NCI-H2227 (cell line): ENCODE measurements around the gene RASGRF1.
"Not testable (repeated sequence)": the region's sequence is repeated elsewhere in the genome, so short reads cannot be mapped to it uniquely, and the experiment has no call there.

ENCODE experiments used
- DNase-seq: peaks from one replicate; lab custom pipeline; 2025; ENCODE audit not compliant: unreplicated experiment; lab: John Stamatoyannopoulos, UW

Gene RASGRF1

DNA sequence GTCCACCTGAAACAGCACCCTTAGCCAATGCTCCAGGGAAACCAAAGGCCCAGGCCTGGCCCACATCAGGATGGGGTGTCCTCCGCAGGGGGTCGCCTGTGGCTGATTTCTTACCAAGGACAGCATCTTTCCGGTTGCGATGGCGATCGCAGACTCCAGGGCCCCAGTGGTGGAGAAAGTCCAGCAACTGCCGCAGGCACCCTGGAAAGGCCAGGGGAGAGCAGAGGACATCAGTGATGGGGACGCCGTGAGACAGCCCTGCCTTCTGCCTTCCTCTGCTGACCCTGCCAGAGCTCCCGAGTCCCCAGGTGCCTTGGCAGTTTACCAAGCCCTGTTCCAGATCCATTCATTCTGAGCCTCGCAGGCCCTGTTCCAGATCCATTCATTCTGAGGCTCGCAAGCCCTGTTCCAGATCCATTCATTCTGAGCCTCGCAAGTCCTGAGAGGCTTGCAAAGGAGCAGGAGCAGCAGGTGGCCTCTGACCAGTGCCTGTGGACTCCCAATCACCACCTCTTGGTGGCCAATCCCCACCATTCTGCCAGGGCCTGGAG is 158.2 kb downstream of the RASGRF1 start:
- no peak for DNase-seq

DNA sequence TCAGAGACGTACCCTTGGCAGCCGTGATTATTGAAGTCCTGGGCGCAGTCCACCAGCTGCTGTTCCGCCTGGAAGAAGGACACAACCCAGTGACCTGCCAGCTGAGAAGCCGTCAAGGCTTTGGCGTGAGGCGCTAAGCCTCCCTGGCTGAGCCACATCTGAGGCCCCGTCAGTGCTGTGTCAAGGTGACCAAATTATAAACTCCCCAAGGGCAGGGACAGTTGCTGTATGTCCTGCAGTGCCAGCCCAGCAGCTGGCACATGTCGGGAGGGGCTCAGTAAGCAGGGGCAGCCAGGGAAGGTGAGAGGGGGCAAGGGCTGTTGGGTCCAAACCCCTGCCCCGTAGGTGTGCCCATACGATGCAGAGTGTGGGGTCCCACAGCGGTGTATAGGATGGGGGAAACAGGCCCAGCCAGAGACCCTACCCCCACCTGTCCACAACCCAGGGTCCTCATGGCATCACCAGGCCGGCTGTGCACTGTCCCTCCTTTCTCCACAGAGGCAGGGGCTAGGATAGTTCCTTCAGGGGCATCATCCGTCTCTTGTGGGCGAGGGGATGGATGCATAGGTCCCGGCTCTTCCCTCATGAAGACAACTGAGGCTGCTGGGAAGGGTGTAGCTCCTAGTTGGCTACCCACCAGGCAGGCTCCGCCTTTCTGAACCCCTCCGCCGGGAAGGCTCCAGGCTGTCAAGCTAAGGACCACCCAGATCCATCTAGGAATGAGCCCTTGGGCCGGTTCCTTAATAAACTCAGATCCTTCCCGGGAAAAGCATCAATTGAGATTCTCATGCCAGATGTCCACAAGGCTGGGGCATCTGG is 158.9 kb downstream of the RASGRF1 start:
- no peak for DNase-seq

DNA sequence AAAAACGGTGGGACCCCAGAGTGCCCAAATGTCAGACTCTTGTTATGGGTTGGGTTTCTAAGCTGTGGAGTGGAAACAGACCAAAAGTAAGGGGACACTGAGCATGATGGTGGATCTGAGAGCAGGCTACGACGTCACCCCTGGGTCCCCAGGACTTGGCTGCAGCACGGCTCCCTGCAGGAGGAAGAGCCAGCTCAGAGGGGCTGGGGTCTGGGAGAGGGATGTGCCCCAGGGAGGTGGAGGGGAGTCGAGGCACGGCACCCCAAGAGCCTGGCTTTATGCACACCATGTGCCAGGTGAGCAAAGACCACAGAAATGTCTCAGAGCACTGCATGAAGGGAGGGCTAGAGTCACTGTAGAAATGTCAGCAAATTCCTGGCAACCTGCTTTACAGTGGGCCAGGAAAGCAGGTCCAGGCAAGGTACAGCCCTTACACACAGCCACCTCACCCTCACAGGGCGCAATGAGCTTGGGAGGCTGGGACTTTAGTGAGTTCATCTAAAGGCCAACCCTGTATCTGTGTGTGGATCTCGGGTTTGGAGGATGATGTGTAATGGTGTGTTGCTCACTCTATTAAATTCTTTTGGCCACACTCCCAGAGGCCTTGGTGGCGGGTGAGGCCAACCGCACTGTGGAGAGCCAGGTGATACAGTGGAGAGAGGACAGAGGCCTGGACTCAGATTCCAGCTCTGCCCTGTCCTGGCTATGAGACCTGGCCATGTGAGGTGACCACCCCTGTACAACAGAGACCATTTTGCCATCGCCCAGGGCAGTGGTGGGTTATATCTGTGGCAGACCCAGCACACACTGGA is 159.8 kb downstream of the RASGRF1 start:
- no peak for DNase-seq

- DNase-seq = no peak
Observed at GRCh38 chr15:78929536-78930264, 160.9 kb downstream of the RASGRF1 start.

DNA sequence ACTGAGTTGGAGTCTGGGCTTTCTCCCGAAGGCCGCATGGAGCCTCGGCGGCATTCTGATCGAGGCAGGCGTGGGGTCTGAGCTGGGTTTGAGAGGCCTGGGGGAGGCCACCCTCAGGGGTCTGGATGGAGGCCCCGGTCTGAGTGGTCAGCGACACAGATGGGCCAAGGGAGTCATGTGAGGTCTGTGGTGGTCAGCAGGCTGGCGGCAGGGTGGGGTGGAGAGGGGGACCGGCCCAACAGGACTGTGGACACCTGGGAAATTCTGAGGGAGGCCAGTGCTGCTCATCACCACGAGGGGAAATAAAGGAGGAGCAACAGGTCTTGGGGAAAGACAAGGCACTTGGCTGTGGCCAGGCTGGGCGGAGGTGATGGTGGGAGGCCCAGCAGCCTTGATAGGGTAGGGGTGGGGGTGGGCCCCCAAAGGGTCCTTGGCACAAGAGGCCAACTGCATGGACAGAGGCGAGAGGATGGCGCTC is 161.9 kb downstream of the RASGRF1 start:
- no peak for DNase-seq

GRCh38 chr15:78928176-78928575 is 162.4 kb downstream of the RASGRF1 start:
- not testable (repeated sequence) for DNase-seq

DNA sequence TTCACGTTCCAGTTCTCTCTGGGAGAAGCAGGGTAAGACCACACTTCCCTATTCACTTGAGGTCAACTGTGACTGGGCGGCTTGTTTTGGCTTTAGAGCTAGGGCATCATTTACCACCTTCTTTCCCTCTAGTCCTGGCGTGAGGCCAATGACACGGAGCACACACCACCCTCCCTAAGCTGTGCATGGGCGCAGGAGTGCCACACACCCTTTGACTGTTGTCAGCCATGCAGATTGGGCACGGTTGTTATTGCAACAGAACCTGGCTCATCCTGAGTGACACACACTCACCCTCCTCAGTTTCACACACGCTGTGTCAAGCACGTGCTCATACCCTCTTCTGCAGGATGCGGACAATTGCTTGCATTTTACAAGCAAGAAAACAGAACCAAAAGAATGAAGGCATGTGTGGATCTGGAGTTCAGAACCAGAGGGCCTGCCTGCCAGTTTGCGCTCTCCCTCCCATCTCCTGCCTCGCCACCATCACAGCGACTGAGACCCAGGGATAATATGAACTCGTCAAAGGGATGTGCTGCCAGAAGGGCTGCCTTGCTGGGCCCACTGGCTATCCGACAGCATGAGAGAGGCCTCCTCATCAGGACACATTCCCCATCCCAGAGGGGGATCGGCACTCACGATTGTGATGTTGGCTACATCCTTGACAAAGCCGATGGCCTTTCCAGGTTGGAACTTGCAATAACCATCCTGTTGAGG is 163.3 kb downstream of the RASGRF1 start:
- no peak for DNase-seq

- no peak for DNase-seq
Observed at GRCh38 chr15:78925956-78926743, 164.4 kb downstream of the RASGRF1 start.

DNA sequence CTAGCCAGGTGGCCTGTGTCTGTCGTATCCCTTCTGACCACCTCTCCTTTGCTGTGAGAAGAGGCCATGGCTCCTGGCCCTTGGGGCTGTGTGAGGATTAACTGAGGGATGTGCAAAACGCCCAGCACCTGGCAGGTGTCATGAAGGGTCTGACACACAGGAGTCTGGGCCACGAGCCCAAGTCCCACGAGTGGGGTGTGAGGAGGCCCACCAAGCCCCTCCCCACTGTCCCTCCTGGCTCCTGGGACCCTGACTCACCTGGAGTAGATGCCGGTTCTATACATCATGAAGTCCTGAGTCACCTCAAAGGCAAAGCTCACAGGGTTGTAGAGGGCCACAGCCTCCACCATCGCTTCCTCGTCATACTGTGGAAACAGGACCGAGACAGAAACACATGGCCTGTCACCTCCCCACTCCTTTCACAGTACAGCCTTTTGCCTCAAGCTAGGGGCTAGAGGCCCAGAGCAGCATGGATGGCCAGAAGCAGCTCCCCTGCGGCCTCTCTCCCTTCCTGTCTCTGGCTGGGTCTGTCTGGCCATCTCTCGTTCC is 165.4 kb downstream of the RASGRF1 start:
- DNase-seq = no peak

- DNase-seq = no peak
Observed at GRCh38 chr15:78923480-78924360, 166.9 kb downstream of the RASGRF1 start.

- DNase-seq = no peak
Observed at GRCh38 chr15:78923015-78923414, 167.6 kb downstream of the RASGRF1 start.

GRCh38 chr15:78922527-78922926 is 168.1 kb downstream of the RASGRF1 start:
- DNase-seq = no peak

DNA sequence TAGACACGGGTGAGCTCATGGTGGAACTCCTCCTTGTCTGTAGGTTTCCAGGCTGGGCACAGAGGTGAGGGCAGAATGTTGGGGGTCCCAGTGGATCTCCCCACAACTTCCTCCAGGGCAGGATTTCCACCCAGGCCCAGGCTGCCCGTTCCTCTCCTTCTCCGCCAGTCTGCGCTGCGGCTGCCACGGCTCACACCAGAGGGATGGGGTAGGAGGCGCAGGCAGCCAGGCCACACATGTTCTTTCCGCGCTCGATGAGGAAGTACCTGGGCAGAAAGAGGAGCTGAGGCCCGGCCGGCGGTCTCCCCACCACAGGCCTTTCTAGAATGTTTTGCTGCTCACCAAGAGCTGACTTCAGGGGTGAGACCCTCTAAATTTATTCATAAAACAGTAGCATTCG is 168.6 kb downstream of the RASGRF1 start:
- DNase-seq = no peak

- DNase-seq = no peak
Observed at GRCh38 chr15:78921517-78921916, 169.1 kb downstream of the RASGRF1 start.

- DNase-seq = no peak
Observed at GRCh38 chr15:78917888-78918287, 172.7 kb downstream of the RASGRF1 start.

DNA sequence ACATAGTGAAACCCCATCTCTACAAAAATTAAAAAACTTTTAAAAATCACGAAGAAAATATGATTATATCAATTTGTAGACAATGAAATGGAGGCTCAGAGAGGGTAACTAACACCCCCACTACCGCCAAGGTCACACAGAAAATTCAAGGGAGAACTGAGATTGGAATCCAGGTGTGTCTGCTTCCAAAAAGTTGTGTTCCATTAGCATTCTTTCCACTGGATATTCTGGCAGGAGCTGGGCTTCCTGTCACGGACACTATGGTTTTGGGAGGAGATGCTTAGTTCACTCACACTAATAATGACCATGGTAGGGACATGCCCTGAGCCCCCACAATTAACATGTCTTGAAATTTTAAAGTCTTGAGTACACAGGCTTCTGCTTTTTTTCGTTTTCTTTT is 174.5 kb downstream of the RASGRF1 start:
- DNase-seq = no peak

DNA sequence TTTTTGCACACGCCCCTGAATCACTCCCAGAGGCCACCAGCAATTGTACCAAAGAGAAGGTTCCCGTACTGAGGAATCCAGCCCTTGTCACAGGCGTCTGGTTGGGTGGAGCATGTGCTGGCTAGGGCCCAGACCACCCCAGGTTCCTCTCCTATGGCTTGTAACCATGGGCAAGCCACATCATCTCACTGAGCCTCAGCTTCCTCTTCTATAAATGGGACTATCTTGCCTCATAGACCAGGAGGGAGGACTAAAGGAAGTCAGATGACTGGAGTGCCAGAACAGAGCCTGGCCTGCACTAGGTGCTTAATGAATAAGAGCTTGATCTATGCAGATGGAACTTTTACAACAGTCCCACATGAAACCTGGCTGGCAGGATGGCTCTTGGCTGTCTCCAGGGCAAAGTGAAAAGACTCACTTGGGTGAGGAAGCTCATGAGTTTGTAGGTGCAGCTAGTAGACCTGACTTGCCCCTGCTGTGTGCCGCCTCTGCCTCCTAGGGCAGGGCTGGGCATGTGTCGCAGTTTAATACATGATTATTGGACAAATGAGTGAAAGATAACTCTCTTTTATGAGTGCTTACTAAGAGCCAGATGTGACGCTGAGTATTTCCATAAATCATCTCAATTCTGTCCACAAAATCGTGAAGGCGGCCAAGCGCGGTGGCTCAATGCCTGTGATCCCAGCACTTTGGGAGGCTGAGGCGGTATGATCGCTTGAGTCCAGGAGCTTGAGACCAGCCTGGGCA is 175.1 kb downstream of the RASGRF1 start:
- DNase-seq = no peak
